Measurements from ENCODE around the gene COQ10B. TPM values are rescaled to one million over a fixed set of nuclear protein-coding genes. Genes with fewer than 3 reads are reported as not detected.

COQ10B gene
- polyA plus RNA-seq, 2 of the 4 experiments (the other 2 are of a cell fraction), result 6.1 to 24.3 TPM

DNA sequence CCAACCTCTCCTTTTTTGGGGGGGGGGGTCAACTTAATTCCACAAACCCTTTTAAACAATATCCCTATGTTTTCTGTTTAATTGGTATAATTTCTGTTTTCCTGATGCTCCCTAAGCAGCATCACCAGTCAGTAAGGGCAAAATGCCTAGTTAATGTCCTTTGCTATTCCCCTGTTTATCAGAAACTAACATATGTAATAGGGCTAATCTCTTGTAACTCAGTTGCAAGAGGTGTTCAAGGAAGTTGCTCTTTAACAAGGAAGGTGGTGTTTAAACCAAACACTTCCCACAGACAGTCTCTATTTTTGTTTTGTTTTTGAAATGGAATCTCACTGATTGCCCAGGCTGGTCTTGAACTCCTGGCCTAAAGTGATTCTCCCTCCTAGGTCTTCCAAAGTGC is 6.5 kb upstream of the COQ10B start:
- no peak for DNase-seq (ENCODE audit: low read depth in 1 of 2, low spot score in 1 of 2)
- Histone ChIP-seq H3K4me1 (no peaks in the 10 kb centered on the region), H3K9me3 (no peaks in the 10 kb centered on the region), H3K27ac (no peak overlapping the region), H3K4me2 (no peak overlapping the region), H3K4me3 (no peak overlapping the region)
- FAIRE-seq, result no peak
- no peak for TF ChIP-seq SREBF2 (IDR thresholded peaks at IDR 0.05)
- no peak for TF ChIP-seq KDM1A (IDR thresholded peaks at IDR 0.05; ENCODE audit: low read depth)
- no peak for TF ChIP-seq NR3C1 (IDR thresholded peaks at IDR 0.05)
- no peak for TF ChIP-seq CEBPB (IDR thresholded peaks at IDR 0.05)
- no peak for TF ChIP-seq HOXB13 (CRISPR knock-in tag; IDR thresholded peaks at IDR 0.05; ENCODE audit: low read depth)
- TF ChIP-seq MAFK (IDR thresholded peaks at IDR 0.05; ENCODE audit: partially characterized antibody), result no peak
- TF ChIP-seq, protein P1, sequence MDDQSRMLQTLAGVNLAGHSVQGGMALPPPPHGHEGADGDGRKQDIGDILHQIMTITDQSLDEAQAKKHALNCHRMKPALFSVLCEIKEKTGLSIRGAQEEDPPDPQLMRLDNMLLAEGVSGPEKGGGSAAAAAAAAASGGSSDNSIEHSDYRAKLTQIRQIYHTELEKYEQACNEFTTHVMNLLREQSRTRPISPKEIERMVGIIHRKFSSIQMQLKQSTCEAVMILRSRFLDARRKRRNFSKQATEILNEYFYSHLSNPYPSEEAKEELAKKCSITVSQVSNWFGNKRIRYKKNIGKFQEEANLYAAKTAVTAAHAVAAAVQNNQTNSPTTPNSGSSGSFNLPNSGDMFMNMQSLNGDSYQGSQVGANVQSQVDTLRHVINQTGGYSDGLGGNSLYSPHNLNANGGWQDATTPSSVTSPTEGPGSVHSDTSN (IDR thresholded peaks at IDR 0.05), result no peak
- TF ChIP-seq, protein P2, sequence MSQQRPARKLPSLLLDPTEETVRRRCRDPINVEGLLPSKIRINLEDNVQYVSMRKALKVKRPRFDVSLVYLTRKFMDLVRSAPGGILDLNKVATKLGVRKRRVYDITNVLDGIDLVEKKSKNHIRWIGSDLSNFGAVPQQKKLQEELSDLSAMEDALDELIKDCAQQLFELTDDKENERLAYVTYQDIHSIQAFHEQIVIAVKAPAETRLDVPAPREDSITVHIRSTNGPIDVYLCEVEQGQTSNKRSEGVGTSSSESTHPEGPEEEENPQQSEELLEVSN (IDR thresholded peaks at IDR 0.05; ENCODE audit: borderline replicate concordance, low read depth), result no peak
- no peak for TF ChIP-seq FOSL2 (IDR thresholded peaks at IDR 0.05)
- TF ChIP-seq FOSL2 (CRISPR knock-in tag; IDR thresholded peaks at IDR 0.05), result no peak
- TF ChIP-seq HOXA7 (CRISPR knock-in tag; IDR thresholded peaks at IDR 0.05), result no peak
- no peak for TF ChIP-seq POLR2AphosphoS2 (conservative IDR thresholded peaks at IDR 0.05; ENCODE audit: low read length)
- TF ChIP-seq, protein P3, sequence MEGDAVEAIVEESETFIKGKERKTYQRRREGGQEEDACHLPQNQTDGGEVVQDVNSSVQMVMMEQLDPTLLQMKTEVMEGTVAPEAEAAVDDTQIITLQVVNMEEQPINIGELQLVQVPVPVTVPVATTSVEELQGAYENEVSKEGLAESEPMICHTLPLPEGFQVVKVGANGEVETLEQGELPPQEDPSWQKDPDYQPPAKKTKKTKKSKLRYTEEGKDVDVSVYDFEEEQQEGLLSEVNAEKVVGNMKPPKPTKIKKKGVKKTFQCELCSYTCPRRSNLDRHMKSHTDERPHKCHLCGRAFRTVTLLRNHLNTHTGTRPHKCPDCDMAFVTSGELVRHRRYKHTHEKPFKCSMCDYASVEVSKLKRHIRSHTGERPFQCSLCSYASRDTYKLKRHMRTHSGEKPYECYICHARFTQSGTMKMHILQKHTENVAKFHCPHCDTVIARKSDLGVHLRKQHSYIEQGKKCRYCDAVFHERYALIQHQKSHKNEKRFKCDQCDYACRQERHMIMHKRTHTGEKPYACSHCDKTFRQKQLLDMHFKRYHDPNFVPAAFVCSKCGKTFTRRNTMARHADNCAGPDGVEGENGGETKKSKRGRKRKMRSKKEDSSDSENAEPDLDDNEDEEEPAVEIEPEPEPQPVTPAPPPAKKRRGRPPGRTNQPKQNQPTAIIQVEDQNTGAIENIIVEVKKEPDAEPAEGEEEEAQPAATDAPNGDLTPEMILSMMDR (IDR thresholded peaks at IDR 0.05), result no peak
- TF ChIP-seq, protein P4, sequence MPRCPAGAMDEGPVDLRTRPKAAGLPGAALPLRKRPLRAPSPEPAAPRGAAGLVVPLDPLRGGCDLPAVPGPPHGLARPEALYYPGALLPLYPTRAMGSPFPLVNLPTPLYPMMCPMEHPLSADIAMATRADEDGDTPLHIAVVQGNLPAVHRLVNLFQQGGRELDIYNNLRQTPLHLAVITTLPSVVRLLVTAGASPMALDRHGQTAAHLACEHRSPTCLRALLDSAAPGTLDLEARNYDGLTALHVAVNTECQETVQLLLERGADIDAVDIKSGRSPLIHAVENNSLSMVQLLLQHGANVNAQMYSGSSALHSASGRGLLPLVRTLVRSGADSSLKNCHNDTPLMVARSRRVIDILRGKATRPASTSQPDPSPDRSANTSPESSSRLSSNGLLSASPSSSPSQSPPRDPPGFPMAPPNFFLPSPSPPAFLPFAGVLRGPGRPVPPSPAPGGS (IDR thresholded peaks at IDR 0.05), result no peak
- TF ChIP-seq, protein P5, sequence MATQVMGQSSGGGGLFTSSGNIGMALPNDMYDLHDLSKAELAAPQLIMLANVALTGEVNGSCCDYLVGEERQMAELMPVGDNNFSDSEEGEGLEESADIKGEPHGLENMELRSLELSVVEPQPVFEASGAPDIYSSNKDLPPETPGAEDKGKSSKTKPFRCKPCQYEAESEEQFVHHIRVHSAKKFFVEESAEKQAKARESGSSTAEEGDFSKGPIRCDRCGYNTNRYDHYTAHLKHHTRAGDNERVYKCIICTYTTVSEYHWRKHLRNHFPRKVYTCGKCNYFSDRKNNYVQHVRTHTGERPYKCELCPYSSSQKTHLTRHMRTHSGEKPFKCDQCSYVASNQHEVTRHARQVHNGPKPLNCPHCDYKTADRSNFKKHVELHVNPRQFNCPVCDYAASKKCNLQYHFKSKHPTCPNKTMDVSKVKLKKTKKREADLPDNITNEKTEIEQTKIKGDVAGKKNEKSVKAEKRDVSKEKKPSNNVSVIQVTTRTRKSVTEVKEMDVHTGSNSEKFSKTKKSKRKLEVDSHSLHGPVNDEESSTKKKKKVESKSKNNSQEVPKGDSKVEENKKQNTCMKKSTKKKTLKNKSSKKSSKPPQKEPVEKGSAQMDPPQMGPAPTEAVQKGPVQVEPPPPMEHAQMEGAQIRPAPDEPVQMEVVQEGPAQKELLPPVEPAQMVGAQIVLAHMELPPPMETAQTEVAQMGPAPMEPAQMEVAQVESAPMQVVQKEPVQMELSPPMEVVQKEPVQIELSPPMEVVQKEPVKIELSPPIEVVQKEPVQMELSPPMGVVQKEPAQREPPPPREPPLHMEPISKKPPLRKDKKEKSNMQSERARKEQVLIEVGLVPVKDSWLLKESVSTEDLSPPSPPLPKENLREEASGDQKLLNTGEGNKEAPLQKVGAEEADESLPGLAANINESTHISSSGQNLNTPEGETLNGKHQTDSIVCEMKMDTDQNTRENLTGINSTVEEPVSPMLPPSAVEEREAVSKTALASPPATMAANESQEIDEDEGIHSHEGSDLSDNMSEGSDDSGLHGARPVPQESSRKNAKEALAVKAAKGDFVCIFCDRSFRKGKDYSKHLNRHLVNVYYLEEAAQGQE (IDR thresholded peaks at IDR 0.05), result no peak
- no peak for TF ChIP-seq KDM5A (IDR thresholded peaks at IDR 0.05)
- ChIA-PET CTCF (interaction anchor here (1.8 kb wide), 1 partner anchor 13 kb away, joined by 4 read pairs; no protein-coding TSS in a partner anchor), POLR2A (interaction anchor here (0.7 to 1.5 kb wide), 3 partner anchors 9 to 12 kb away, joined by 6 to 8 read pairs (median 6); partner anchors contain the start of gene SF3B1)
- ATAC-seq, result no peak

DNA sequence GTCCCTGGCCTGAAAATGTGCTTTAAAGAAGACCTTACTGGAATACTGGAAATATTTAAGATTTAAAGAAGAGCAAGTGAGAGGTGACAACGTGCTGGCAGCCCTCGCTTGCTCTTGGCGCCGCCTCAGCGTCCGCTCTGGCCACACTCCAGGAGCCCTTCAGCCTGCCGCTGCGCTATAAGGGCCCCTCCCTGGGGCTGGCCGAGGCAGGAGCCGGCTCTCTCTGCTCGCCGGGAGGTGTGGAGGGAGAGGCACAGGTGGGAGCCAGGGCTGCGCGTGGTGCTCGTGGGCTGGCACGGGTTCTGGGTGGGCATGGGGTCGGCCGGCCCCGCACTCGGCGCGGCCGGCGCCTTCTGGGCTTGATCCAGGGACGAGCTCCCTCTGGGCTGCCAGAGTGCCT is 2.9 kb upstream of the COQ10B start:
- H3K27ac ChIP-seq, result no peak overlapping the region
- TF ChIP-seq PHF8 (IDR thresholded peaks at IDR 0.05; ENCODE audit: borderline replicate concordance, low read depth) (no peak), TP53 (CRISPR knock-in tag; IDR thresholded peaks at IDR 0.05) (no peak), RAD21 (conservative IDR thresholded peaks at IDR 0.05 in 1 of 2, IDR thresholded peaks at IDR 0.05 in 1 of 2) (no peak)
- TF ChIP-seq, protein P4 (IDR thresholded peaks at IDR 0.05), result no peak
- ATAC-seq, result no peak
- H3K4me2 ChIP-seq, result no peak overlapping the region
- no peak overlapping the region for H3K4me3 ChIP-seq
- POLR2A ChIA-PET, result interaction anchor here (1.4 kb wide), 1 partner anchor 50 kb away, joined by 8 read pairs; the partner anchor contains the start of genes HSPD1 and HSPE1
- peaks cover 14% of the 10 kb centered on the region; the same call in 2 of the 3 replicates for H3K4me1 ChIP-seq
- no peak for FAIRE-seq
- H3K9me3 ChIP-seq, result no peaks in the 10 kb centered on the region
- no peak for DNase-seq (ENCODE audit: low read depth in 1 of 2, low spot score in 1 of 2)
- CTCF ChIA-PET, result interaction anchor here (0.5 to 1.5 kb wide), 4 partner anchors 11 to 62 kb away, joined by 3 to 4 read pairs (median 3); no protein-coding TSS in a partner anchor
- 93% methylated on average over 17 of the region's 25 CpGs for WGBS (ENCODE audit: missing lambda C conversion rate)
